SU-DHL-6 (cell line): ENCODE results near the gene DLG2.

Experiments
- H2AFZ ChIP-seq: fragments of 200-600 bp; sonication (generic); 2 replicates; pipeline ENCODE4 v1.6.1; 2014; ENCODE audit warnings: low read depth, mild to moderate bottlenecking, moderate library complexity, mixed read lengths, antibody characterized with exemption, low read length; ENCODE audit not compliant: severe bottlenecking
- H3F3A ChIP-seq: fragments of 200-600 bp; shearing (Covaris generic); 2 replicates; pipeline ENCODE4 v1.6.0; 2016; ENCODE audit warnings: antibody characterized with exemption, mild to moderate bottlenecking; ENCODE audit not compliant: insufficient read depth
- H3K27ac ChIP-seq: fragments of 200-600 bp; sonication (generic); 2 replicates; pipeline ENCODE4 v1.5.1; 2016; ENCODE audit warnings: low read depth, mild to moderate bottlenecking, low read length, moderate library complexity, mixed read lengths
- H3K27me3 ChIP-seq: fragments of 200-600 bp; sonication (generic), shearing (Covaris generic); 2 replicates; pipeline ENCODE4 v1.6.0; 2014; ENCODE audit warnings: mild to moderate bottlenecking, low read length
- H3K36me3 ChIP-seq: fragments of 200-600 bp; sonication (generic); 2 replicates; pipeline ENCODE4 v1.6.1; 2014; ENCODE audit warnings: mild to moderate bottlenecking, low read length, mixed read lengths
- H3K4me2 ChIP-seq: fragments of 300-600, 200-600 bp; shearing (Covaris generic), sonication (generic); 2 replicates; pipeline ENCODE4 v1.6.0; 2014; ENCODE audit warnings: low read length, low read depth, mild to moderate bottlenecking; ENCODE audit not compliant: poor library complexity, severe bottlenecking
- H3K4me3 ChIP-seq: fragments of 200-600 bp; sonication (generic); 2 replicates; pipeline ENCODE4 v1.5.1; 2014; ENCODE audit warnings: antibody characterized with exemption, low read length, mild to moderate bottlenecking, mixed read lengths; ENCODE audit not compliant: insufficient read depth, poor library complexity, severe bottlenecking
- H3K79me2 ChIP-seq: fragments of 200-600 bp; sonication (generic); 2 replicates; pipeline ENCODE4 v1.6.1; 2014; ENCODE audit warnings: mild to moderate bottlenecking, low read length, moderate library complexity; ENCODE audit not compliant: insufficient read depth
- H3K9ac ChIP-seq: fragments of 200-600 bp; sonication (generic); 2 replicates; pipeline ENCODE4 v1.7.0; 2014; ENCODE audit warnings: mild to moderate bottlenecking, low read length
- H3K9me2 ChIP-seq: fragments of 200-600 bp; sonication (generic); replicated peaks from 2 replicates; pipeline ENCODE4 v1.6.1; 2014; ENCODE audit warnings: low read length; ENCODE audit not compliant: insufficient read depth
- H3K9me3 ChIP-seq: fragments of 200-600 bp; sonication (generic); 2 replicates; pipeline ENCODE4 v1.6.1; 2014; ENCODE audit warnings: low read length, mixed read lengths; ENCODE audit not compliant: insufficient read depth
- H4K20me1 ChIP-seq: fragments of 200-600 bp; sonication (generic); 2 replicates; pipeline ENCODE4 v1.6.1; 2014; ENCODE audit warnings: low read depth, mild to moderate bottlenecking, antibody characterized with exemption, low read length, moderate library complexity, mixed read lengths
- EZH2phosphoT487 ChIP-seq: fragments of 200-600 bp; sonication (generic), shearing (Covaris generic); conservative IDR thresholded peaks from 2 replicates; pipeline ENCODE4 v1.6.1; 2018; ENCODE audit warnings: mild to moderate bottlenecking, antibody characterized with exemption, low read length, moderate library complexity, mixed read lengths
- TF ChIP-seq, protein P1 (sequence below): fragments of 200-600 bp; sonication (generic); IDR thresholded peaks from one replicate; pipeline ENCODE4 v1.5.1; 2017; ENCODE audit warnings: antibody characterized with exemption, mild to moderate bottlenecking, low read length, moderate library complexity; ENCODE audit not compliant: insufficient read depth, poor library complexity, severe bottlenecking

DLG2 gene

DNA sequence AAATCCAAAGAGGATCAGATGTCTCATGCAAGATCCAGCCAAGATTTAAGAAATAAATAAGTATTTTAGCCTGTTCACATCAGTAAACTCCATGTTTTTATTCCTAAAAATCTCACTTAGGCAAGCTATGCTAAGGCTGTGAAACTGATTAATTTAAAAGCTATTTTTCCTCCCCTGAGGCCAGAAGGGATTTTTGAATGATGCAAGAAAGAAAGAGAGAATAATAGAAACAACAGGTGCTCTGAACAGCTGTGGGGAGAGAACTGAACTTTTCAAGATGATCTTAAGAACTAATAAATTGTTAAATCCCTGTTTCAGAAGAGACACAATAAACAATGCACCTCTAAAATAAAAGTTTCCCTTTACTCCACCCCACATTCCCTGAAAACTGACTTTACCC lies 241.6 kb downstream of the DLG2 start:
- Histone ChIP-seq H3K9me3 (no peaks in the 10 kb centered on the region), H3K27ac (no peak overlapping the region), H3K4me2 (no peak overlapping the region), H3K4me3 (no peak overlapping the region), H4K20me1 (no peaks in the 10 kb centered on the region), H2AFZ (no peak overlapping the region), H3K9me2 (no peaks in the 10 kb centered on the region), H3K36me3 (no peaks in the 10 kb centered on the region), H3F3A (no peaks in the 10 kb centered on the region), H3K9ac (no peak overlapping the region), H3K79me2 (no peaks in the 10 kb centered on the region), H3K27me3 (no peaks in the 10 kb centered on the region)
- TF ChIP-seq, protein P1, sequence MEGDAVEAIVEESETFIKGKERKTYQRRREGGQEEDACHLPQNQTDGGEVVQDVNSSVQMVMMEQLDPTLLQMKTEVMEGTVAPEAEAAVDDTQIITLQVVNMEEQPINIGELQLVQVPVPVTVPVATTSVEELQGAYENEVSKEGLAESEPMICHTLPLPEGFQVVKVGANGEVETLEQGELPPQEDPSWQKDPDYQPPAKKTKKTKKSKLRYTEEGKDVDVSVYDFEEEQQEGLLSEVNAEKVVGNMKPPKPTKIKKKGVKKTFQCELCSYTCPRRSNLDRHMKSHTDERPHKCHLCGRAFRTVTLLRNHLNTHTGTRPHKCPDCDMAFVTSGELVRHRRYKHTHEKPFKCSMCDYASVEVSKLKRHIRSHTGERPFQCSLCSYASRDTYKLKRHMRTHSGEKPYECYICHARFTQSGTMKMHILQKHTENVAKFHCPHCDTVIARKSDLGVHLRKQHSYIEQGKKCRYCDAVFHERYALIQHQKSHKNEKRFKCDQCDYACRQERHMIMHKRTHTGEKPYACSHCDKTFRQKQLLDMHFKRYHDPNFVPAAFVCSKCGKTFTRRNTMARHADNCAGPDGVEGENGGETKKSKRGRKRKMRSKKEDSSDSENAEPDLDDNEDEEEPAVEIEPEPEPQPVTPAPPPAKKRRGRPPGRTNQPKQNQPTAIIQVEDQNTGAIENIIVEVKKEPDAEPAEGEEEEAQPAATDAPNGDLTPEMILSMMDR, result no peak
- TF ChIP-seq EZH2phosphoT487, result no peak

DNA sequence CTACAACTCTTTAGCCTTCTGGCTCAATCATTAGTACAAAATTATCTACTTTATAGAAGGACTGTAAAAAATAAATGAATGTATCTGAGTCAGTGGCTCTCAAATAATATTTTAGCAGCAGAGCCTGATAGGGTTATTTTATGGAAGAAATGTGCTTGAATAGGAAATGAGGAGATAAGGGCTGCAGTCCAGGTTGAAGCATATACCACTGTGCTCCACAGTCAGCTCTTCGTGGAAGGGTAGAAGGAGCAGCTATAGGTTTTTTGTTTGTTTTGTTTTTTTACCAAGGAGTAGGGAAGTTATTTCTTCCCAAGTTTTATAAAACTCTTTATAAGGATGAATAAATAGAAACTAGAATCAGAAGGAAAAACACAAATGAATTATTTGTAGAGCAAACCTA lies 242.0 kb downstream of the DLG2 start:
- Histone ChIP-seq H3K27ac (no peak overlapping the region), H3K79me2 (no peaks in the 10 kb centered on the region), H3F3A (no peaks in the 10 kb centered on the region), H4K20me1 (no peaks in the 10 kb centered on the region), H3K4me2 (no peak overlapping the region), H3K9ac (no peak overlapping the region), H2AFZ (no peak overlapping the region), H3K36me3 (no peaks in the 10 kb centered on the region), H3K4me3 (no peak overlapping the region), H3K27me3 (no peaks in the 10 kb centered on the region), H3K9me3 (no peaks in the 10 kb centered on the region), H3K9me2 (no peaks in the 10 kb centered on the region)
- TF ChIP-seq, protein P1, result no peak
- TF ChIP-seq EZH2phosphoT487, result no peak

DNA sequence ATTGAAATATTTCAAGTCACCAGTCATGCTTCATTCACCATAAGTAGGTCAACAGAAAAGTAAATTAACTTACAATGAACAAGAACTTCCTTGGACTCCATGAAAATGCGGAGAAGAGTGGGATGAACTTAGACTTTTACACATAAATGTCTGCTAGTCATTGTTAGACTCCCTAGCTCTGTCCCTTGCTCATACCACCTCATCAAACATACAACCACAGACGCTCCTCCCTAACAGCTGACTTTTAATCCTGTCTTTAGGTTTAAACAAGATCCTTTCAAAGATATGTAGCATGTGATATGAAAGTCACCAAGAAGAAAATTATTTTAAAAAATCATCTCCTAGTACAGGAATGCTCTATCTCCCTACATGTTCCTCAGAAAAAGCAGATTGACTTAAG lies 248.1 kb downstream of the DLG2 start:
- H4K20me1 ChIP-seq, result no peaks in the 10 kb centered on the region
- no peak for TF ChIP-seq EZH2phosphoT487
- TF ChIP-seq, protein P1, result no peak
- no peak overlapping the region for H3K4me2 ChIP-seq
- no peak overlapping the region for H2AFZ ChIP-seq
- no peaks in the 10 kb centered on the region for H3K27me3 ChIP-seq
- H3K9me2 ChIP-seq, result no peaks in the 10 kb centered on the region
- no peaks in the 10 kb centered on the region for H3K9me3 ChIP-seq
- no peak overlapping the region for H3K27ac ChIP-seq
- H3K9ac ChIP-seq, result no peak overlapping the region
- H3K79me2 ChIP-seq, result no peaks in the 10 kb centered on the region
- no peak overlapping the region for H3K4me3 ChIP-seq
- H3F3A ChIP-seq, result no peaks in the 10 kb centered on the region
- no peaks in the 10 kb centered on the region for H3K36me3 ChIP-seq
